Transverse colon (tissue), 4 donors: ENCODE measurements around the gene MYH11. TPM values are rescaled to one million over a fixed set of nuclear protein-coding genes. Genes with fewer than 3 reads are reported as not detected.

Experiments
- DNase-seq: peaks from one replicate; pipeline ENCODE4 v3.0.0-alpha.2; 2019
- H3K27ac ChIP-seq, 4 donors: fragments of 200-600 bp; sonication (generic); 2 replicates each; pipeline ENCODE4 v1.5.1; 2016 to 2018; ENCODE audit warnings: inconsistent platforms in 4 of 4
- H3K27me3 ChIP-seq: fragments of 200-600 bp; sonication (generic); 2 replicates; pipeline ENCODE4 v1.5.1; 2017; ENCODE audit warnings: inconsistent platforms
- H3K36me3 ChIP-seq, 4 donors: fragments of 200-600 bp; sonication (generic); 2 replicates each; pipeline ENCODE4 v1.5.1; 2017 to 2019; ENCODE audit warnings: inconsistent platforms in 4 of 4
- H3K4me1 ChIP-seq, 4 donors: fragments of 200-600 bp; sonication (generic); 2 replicates each; pipeline ENCODE4 v1.5.1; 2017 to 2020; ENCODE audit warnings: inconsistent platforms in 4 of 4
- H3K4me3 ChIP-seq, 4 donors: fragments of 200-600 bp; sonication (generic); 1 replicate in 1 of 4; 2 replicates in 3 of 4; pipeline versions ENCODE4 v1.5.1 to v1.6.1; 2017 to 2019; ENCODE audit warnings: inconsistent platforms in 4 of 4
- H3K9me3 ChIP-seq, 2 donors: fragments of 200-600 bp; sonication (generic); 2 replicates each; pipeline ENCODE4 v1.5.1; 2017 to 2019; ENCODE audit warnings: inconsistent platforms in 2 of 2
- EP300 ChIP-seq: sonication (generic); formaldehyde crosslinking; IDR thresholded peaks from one replicate; pipeline ENCODE4 v1.6.1; 2017; ENCODE audit warnings: antibody characterized with exemption, low read depth
- POLR2A ChIP-seq: fragments of 450-650 bp; IDR thresholded peaks from one replicate; pipeline ENCODE4 v1.6.1; 2016; ENCODE audit warnings: antibody characterized with exemption, mild to moderate bottlenecking, moderate library complexity
- POLR2AphosphoS5 ChIP-seq, 3 donors: sonication (generic); formaldehyde crosslinking; IDR thresholded peaks; one replicate each; pipeline ENCODE4 v1.6.1; 2016; ENCODE audit warnings: antibody characterized with exemption in 3 of 3
- WGBS, 2 donors: methylation state at CpG; one replicate each; pipeline ENCODE4 v1.1.5; 2018; ENCODE audit warnings: low coverage in 1 of 2; 5-methylcytosine and 5-hydroxymethylcytosine counted together
- in situ Hi-C, 4 donors: fragments of 200-750 bp; cut with MboI; loops; one replicate each; pipeline versions ENCODE4 v1.15.0 to v1.15.1; 2017; ENCODE audit warnings: low sequenced_read_pairs in 3 of 4, low pct_ligation_motif_present in 1 of 4, low pct_unique_long_range_greater_than_20kb in 1 of 4
- intact Hi-C: fragments of 100-400 bp; cut with DNase I; formaldehyde crosslinking; loops from one replicate; pipeline ENCODE4 v1.15.1; 2023; ENCODE audit warnings: low total_unique reads
- total RNA-seq, 4 donors: library from RNA; depleted of rRNA; stranded (reverse); fragments of >200 nt; gene quantifications; one replicate each; pipeline ENCODE4 v1.1.0, GENCODE V29; 2016
- TF ChIP-seq, protein P1 (sequence below), 5 experiments: fragments of 200-600 bp in 3 of 5; fragments of 450-650 bp in 2 of 5; sonication (generic) in 3 of 5; IDR thresholded peaks; 1 replicate in 2 of 5; 2 replicates in 3 of 5; pipeline ENCODE4 v1.5.1; 2016 to 2017; ENCODE audit warnings: antibody characterized with exemption in 5 of 5, inconsistent platforms in 3 of 5, mild to moderate bottlenecking in 2 of 5, moderate library complexity in 1 of 5

MYH11 gene
- total RNA-seq, 4 donors from 2014 or later = 619 to 1,914 (median 1,058) TPM

DNA sequence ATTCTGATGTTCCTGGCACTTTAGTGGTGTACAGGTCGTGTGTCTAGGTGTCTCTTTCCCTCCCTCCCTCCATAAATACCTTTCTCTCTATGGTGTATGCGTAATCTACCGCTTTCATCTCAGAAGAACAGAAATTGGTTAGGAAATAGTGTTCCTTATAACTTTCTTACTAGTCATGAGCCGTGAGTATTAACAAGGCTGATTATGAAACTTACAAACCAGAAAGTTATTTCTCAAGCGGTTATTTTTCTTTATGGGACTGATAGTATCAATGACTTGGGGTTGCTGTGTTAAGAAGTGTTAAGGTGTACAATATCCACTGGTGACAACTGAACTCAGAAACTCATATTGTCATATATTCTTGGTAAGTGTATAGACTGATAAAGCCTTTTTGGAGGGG, 13.2 kb upstream of the MYH11 start:
- Histone ChIP-seq H3K27ac (no peak overlapping the region), H3K4me3 (no peak overlapping the region), H3K36me3 (peaks cover 0 to 23% (median 7%) of the 10 kb centered on the region in 4 donors), H3K4me1 (peaks cover 0 to 11% (median 3%) of the 10 kb centered on the region in 4 donors), H3K9me3 (no peaks in the 10 kb centered on the region), H3K27me3 (no peaks in the 10 kb centered on the region)
- no peak for TF ChIP-seq POLR2AphosphoS5 (IDR thresholded peaks at IDR 0.05)
- in situ Hi-C loops (loop anchor here (10.0 to 25.0 kb wide), 3 partner anchors 242 to 267 kb away; no protein-coding TSS in a partner anchor), intact Hi-C loops (no loop called here)
- WGBS, 2 donors = 62 to 86% methylated on average over 2 to 5 of the region's 5 CpGs
- DNase-seq = no peak

DNA sequence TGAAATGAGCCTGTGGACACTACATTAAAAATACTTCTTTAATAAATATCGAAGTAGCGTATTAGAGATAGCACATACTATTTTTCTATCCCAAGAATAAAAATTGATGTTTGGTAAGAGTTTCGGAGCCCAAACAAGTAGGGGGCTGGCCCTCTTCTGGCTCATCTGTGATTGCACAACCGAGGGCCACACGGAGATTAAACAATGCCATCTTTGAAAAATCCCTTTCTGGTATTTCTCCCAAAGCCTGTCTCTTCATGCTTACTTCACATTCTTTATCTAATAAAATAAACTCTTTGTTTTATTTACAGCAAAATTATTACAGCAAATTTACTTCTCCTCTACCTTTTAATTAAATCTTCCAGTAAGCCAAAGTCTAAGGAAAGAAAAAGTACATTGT, 9.6 kb upstream of the MYH11 start:
- H3K9me3 ChIP-seq = no peaks in the 10 kb centered on the region
- 83% methylated on average over 4 to 5 of the region's 5 CpGs for WGBS, 2 donors
- intact Hi-C loops (no loop called here), in situ Hi-C loops (loop anchor here in 3 of 4 donors (10.0 to 25.0 kb wide), 3 partner anchors 178 to 271 kb away; no protein-coding TSS in a partner anchor)
- peak overlapping the region in 1 of 4 donors; percentile 16 for H3K27ac ChIP-seq
- peaks cover 0 to 23% (median 7%) of the 10 kb centered on the region in 4 donors for H3K36me3 ChIP-seq
- H3K4me1 ChIP-seq = peaks cover 0 to 3% (median 0%) of the 10 kb centered on the region in 4 donors
- DNase-seq = no peak
- no peak overlapping the region for H3K4me3 ChIP-seq
- TF ChIP-seq EP300 = no peak
- TF ChIP-seq, protein P1, sequence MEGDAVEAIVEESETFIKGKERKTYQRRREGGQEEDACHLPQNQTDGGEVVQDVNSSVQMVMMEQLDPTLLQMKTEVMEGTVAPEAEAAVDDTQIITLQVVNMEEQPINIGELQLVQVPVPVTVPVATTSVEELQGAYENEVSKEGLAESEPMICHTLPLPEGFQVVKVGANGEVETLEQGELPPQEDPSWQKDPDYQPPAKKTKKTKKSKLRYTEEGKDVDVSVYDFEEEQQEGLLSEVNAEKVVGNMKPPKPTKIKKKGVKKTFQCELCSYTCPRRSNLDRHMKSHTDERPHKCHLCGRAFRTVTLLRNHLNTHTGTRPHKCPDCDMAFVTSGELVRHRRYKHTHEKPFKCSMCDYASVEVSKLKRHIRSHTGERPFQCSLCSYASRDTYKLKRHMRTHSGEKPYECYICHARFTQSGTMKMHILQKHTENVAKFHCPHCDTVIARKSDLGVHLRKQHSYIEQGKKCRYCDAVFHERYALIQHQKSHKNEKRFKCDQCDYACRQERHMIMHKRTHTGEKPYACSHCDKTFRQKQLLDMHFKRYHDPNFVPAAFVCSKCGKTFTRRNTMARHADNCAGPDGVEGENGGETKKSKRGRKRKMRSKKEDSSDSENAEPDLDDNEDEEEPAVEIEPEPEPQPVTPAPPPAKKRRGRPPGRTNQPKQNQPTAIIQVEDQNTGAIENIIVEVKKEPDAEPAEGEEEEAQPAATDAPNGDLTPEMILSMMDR (IDR thresholded peaks at IDR 0.05) = no peak
- no peaks in the 10 kb centered on the region for H3K27me3 ChIP-seq

DNA sequence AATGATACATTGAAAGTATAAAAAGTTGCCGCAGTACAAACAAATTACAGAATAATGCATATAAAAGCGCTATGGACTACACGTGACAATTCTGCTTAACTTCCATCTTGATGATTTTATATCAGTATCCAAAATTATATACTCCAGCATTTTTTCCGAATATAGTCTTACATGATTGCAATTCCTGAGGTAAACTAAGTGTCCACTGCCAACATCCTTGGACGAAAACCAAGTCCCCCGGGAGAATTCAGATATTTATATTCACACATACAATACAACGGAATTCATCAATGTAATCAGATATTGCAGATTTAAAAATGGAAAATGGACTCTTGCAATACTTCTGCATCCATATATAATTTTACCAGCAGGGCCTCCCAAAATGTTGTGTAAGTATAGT, 8.9 kb upstream of the MYH11 start:
- Histone ChIP-seq H3K36me3 (peaks cover 0 to 20% (median 7%) of the 10 kb centered on the region in 4 donors), H3K27me3 (no peaks in the 10 kb centered on the region), H3K4me1 (peaks cover 0 to 3% (median 0%) of the 10 kb centered on the region in 4 donors), H3K4me3 (no peak overlapping the region), H3K9me3 (no peaks in the 10 kb centered on the region), H3K27ac (peak overlapping the region in 2 of 4 donors; percentile 18 to 61)
- in situ Hi-C loops (loop anchor here in 3 of 4 donors (10.0 to 25.0 kb wide), 3 partner anchors 179 to 272 kb away; no protein-coding TSS in a partner anchor), intact Hi-C loops (no loop called here)
- DNase-seq = no peak
- 66 to 77% methylated on average over 7 of the region's 7 CpGs for WGBS, 2 donors
- no peak for TF ChIP-seq EP300
- no peak for TF ChIP-seq POLR2AphosphoS5 (IDR thresholded peaks at IDR 0.05)
- no peak for TF ChIP-seq POLR2A
- TF ChIP-seq, protein P1 (IDR thresholded peaks at IDR 0.05) = no peak

DNA sequence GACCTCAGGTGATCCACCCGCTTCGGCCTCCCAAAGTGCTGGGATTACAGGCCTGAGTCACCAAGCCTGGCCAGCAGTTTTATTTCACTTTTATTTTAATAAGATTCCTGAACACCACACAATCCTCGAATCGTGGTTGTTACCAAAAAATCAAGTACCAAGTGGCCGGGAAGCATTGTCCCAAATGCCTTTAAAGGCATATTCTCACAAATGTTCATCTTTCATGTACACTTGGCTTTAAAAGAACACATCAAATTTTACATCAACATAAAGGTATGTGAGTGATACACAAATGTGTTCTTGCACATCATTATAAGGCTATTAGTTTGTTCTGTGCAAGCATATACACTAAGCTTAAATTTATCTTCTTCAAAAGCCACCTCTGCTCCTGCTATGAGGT, 8.1 kb upstream of the MYH11 start:
- Histone ChIP-seq H3K36me3 (peaks cover 0 to 20% (median 7%) of the 10 kb centered on the region in 4 donors), H3K9me3 (no peaks in the 10 kb centered on the region), H3K27me3 (no peaks in the 10 kb centered on the region), H3K4me3 (no peak overlapping the region), H3K27ac (peak overlapping the region in 3 of 4 donors; percentile 9 to 61 (median 18)), H3K4me1 (peaks cover 0 to 3% (median 0%) of the 10 kb centered on the region in 4 donors)
- no peak for DNase-seq
- intact Hi-C loops = no loop called here
- TF ChIP-seq POLR2AphosphoS5 (IDR thresholded peaks at IDR 0.05) (no peak), POLR2A (no peak), EP300 (no peak)
- TF ChIP-seq, protein P1 (IDR thresholded peaks at IDR 0.05) = no peak
- in situ Hi-C loops = loop anchor here in 3 of 4 donors (10.0 to 25.0 kb wide), 3 partner anchors 180 to 272 kb away; no protein-coding TSS in a partner anchor
- 76 to 87% methylated on average over 5 of the region's 5 CpGs for WGBS, 2 donors

DNA sequence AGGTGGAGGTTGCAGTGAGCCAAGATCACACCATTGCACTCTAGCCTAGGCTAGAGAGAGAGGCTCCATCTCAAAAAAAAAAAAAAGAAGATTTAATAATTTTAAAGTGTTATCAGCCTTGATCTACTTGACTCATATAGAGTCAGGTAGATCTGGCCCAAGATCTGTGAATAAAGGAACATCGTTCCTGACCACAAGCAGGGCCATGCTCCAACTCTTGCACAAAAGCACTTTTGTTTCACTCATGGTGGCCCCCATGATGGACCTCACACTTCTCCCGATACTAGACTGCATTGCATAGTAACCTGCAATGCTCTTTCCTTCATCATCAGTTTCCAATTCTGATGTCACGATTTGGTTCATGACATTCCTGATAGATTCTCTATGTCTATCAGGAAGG, 5.2 kb upstream of the MYH11 start:
- Histone ChIP-seq H3K9me3 (no peaks in the 10 kb centered on the region), H3K4me3 (no peak overlapping the region), H3K4me1 (peaks cover 0 to 17% (median 4%) of the 10 kb centered on the region in 4 donors), H3K36me3 (peaks cover 0 to 10% (median 4%) of the 10 kb centered on the region in 4 donors), H3K27ac (no peak overlapping the region), H3K27me3 (peaks cover 15% of the 10 kb centered on the region)
- TF ChIP-seq EP300 (no peak), POLR2A (no peak), POLR2AphosphoS5 (IDR thresholded peaks at IDR 0.05) (no peak)
- TF ChIP-seq, protein P1 (IDR thresholded peaks at IDR 0.05) = no peak
- intact Hi-C loops = no loop called here
- 83 to 89% methylated on average over 3 of the region's 3 CpGs for WGBS, 2 donors
- no peak for DNase-seq
- in situ Hi-C loops = loop anchor here in 3 of 4 donors (10.0 to 25.0 kb wide), 3 partner anchors 183 to 275 kb away; no protein-coding TSS in a partner anchor
